ENCODE data around the gene KIAA0586. TPM values are rescaled to one million over a fixed set of nuclear protein-coding genes. Genes with fewer than 3 reads are reported as not detected.

The KIAA0586 gene
- polyA plus RNA-seq, 2 of the 4 experiments (the other 2 are of a cell fraction): 10.6 to 22.2 TPM

- Histone ChIP-seq H3K4me3 (no peak overlapping the region), H3K4me2 (no peak overlapping the region), H3K4me1 (peaks cover 22% of the 10 kb centered on the region), H3K27ac (no peak overlapping the region), H3K9me3 (no peaks in the 10 kb centered on the region)
- TF ChIP-seq NFE2L2 (conservative IDR thresholded peaks at IDR 0.05; ENCODE audit: low read length) (no peak), EHF (CRISPR knock-in tag; IDR thresholded peaks at IDR 0.05) (no peak), USF2 (IDR thresholded peaks at IDR 0.05) (no peak), HOXB13 (CRISPR knock-in tag; IDR thresholded peaks at IDR 0.05; ENCODE audit: low read depth) (no peak), EP300 (IDR thresholded peaks at IDR 0.05) (no peak), MAZ (IDR thresholded peaks at IDR 0.05; ENCODE audit: borderline replicate concordance, low read depth, low read length) (no peak), TFCP2L1 (CRISPR knock-in tag; IDR thresholded peaks at IDR 0.05) (no peak), RFX5 (IDR thresholded peaks at IDR 0.05) (no peak)
- 79% methylated on average over 2 of the region's 2 CpGs for WGBS (ENCODE audit: missing lambda C conversion rate)
- DNase-seq (ENCODE audit: low read depth in 1 of 2, low spot score in 1 of 2) (no peak), FAIRE-seq (no peak), ATAC-seq (no peak)
- ChIA-PET POLR2A (no interaction called here), CTCF (no interaction called here)
Measured at GRCh38 chr14:58460772-58461171, 33.3 kb downstream of the KIAA0586 start.

- WGBS (ENCODE audit: missing lambda C conversion rate): 100% methylated on average over 2 of the region's 2 CpGs
- H3K9me3 ChIP-seq: no peaks in the 10 kb centered on the region
- no peak overlapping the region for H3K4me3 ChIP-seq
- ATAC-seq (no peak), FAIRE-seq (no peak), DNase-seq (ENCODE audit: low read depth in 1 of 2, low spot score in 1 of 2) (no peak)
- H3K27ac ChIP-seq: no peak overlapping the region
- peaks cover 20% of the 10 kb centered on the region for H3K4me1 ChIP-seq
- ChIA-PET CTCF (interaction anchor here (1.1 to 1.2 kb wide), 2 partner anchors 11 to 38 kb away, joined by 3 read pairs; no protein-coding TSS in a partner anchor), POLR2A (interaction anchor here (1.1 kb wide), 1 partner anchor 36 kb away, joined by 3 read pairs; the partner anchor contains the start of genes KIAA0586 and TIMM9)
- TF ChIP-seq JUN (IDR thresholded peaks at IDR 0.05) (no peak), FOSL2 (IDR thresholded peaks at IDR 0.05) (no peak), FOSL2 (CRISPR knock-in tag; IDR thresholded peaks at IDR 0.05) (no peak), HDAC2 (IDR thresholded peaks at IDR 0.05) (no peak), RAD21 (conservative IDR thresholded peaks at IDR 0.05 in 1 of 2, IDR thresholded peaks at IDR 0.05 in 1 of 2) (no peak), EHMT2 (IDR thresholded peaks at IDR 0.05; ENCODE audit: low read depth) (no peak), BHLHE40 (IDR thresholded peaks at IDR 0.05; ENCODE audit: low read depth, low read length) (no peak)
- TF ChIP-seq, protein P1, sequence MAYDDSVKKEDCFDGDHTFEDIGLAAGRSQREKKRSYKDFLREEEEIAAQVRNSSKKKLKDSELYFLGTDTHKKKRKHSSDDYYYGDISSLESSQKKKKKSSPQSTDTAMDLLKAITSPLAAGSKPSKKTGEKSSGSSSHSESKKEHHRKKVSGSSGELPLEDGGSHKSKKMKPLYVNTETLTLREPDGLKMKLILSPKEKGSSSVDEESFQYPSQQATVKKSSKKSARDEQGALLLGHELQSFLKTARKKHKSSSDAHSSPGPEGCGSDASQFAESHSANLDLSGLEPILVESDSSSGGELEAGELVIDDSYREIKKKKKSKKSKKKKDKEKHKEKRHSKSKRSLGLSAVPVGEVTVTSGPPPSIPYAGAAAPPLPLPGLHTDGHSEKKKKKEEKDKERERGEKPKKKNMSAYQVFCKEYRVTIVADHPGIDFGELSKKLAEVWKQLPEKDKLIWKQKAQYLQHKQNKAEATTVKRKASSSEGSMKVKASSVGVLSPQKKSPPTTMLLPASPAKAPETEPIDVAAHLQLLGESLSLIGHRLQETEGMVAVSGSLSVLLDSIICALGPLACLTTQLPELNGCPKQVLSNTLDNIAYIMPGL (CRISPR knock-in tag; IDR thresholded peaks at IDR 0.05; ENCODE audit: borderline replicate concordance): no peak
- TF ChIP-seq, protein P2, sequence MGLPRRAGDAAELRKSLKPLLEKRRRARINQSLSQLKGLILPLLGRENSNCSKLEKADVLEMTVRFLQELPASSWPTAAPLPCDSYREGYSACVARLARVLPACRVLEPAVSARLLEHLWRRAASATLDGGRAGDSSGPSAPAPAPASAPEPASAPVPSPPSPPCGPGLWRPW (IDR thresholded peaks at IDR 0.05): no peak
- no peak overlapping the region for H3K4me2 ChIP-seq
Measured at GRCh38 chr14:58463147-58463546, 35.6 kb downstream of the KIAA0586 start.

DNA sequence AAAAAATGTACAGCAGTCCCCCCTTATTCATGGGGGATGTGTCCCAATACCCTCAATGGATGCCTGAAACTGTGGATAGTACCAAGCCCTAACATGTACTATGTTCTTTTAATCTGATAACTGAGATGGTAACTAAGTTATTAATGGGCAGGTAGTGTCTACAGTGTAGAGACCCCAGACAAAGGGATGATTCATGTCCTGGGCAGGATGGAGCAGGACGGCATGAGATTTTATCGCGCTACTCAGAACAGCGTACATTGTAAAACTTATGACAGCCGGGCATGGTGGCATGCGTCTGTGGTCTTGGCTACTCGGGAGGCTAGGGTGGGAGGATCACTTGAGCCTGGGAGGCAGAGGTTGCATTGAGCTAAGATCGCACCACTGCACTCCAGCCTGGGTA, 37.1 kb downstream of the KIAA0586 start:
- Histone ChIP-seq H3K9me3 (no peaks in the 10 kb centered on the region), H3K27ac (no peak overlapping the region), H3K4me3 (no peak overlapping the region), H3K4me1 (peaks cover 20% of the 10 kb centered on the region), H3K4me2 (no peak overlapping the region)
- DNase-seq (ENCODE audit: low read depth in 1 of 2, low spot score in 1 of 2) (no peak), ATAC-seq (no peak), FAIRE-seq (no peak)
- ChIA-PET CTCF (interaction anchor here (0.7 kb wide), 1 partner anchor 9 kb away, joined by 3 read pairs; no protein-coding TSS in a partner anchor), POLR2A (no interaction called here)
- 93% methylated on average over 8 of the region's 8 CpGs for WGBS (ENCODE audit: missing lambda C conversion rate)
- TF ChIP-seq SREBF2 (IDR thresholded peaks at IDR 0.05) (no peak), FOSL2 (IDR thresholded peaks at IDR 0.05) (no peak), FOSL2 (CRISPR knock-in tag; IDR thresholded peaks at IDR 0.05) (no peak), JUN (IDR thresholded peaks at IDR 0.05) (no peak), MAFK (IDR thresholded peaks at IDR 0.05; ENCODE audit: partially characterized antibody) (no peak), POLR2A (IDR thresholded peaks at IDR 0.05; ENCODE audit: low read length) (no peak), CBX2 (IDR thresholded peaks at IDR 0.05; ENCODE audit: borderline replicate concordance, low read depth) (no peak), EP300 (IDR thresholded peaks at IDR 0.05) (no peak), SMC3 (IDR thresholded peaks at IDR 0.05) (no peak), FOSB (CRISPR knock-in tag; IDR thresholded peaks at IDR 0.05) (no peak), CBX8 (IDR thresholded peaks at IDR 0.05) (no peak), CEBPB (IDR thresholded peaks at IDR 0.05) (no peak), RAD21 (conservative IDR thresholded peaks at IDR 0.05 in 1 of 2, IDR thresholded peaks at IDR 0.05 in 1 of 2) (no peak), MAX (IDR thresholded peaks at IDR 0.05) (no peak)
- TF ChIP-seq, protein P3, sequence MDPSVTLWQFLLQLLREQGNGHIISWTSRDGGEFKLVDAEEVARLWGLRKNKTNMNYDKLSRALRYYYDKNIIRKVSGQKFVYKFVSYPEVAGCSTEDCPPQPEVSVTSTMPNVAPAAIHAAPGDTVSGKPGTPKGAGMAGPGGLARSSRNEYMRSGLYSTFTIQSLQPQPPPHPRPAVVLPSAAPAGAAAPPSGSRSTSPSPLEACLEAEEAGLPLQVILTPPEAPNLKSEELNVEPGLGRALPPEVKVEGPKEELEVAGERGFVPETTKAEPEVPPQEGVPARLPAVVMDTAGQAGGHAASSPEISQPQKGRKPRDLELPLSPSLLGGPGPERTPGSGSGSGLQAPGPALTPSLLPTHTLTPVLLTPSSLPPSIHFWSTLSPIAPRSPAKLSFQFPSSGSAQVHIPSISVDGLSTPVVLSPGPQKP (IDR thresholded peaks at IDR 0.05; ENCODE audit: low read depth, low read length): no peak
- TF ChIP-seq, protein P4, sequence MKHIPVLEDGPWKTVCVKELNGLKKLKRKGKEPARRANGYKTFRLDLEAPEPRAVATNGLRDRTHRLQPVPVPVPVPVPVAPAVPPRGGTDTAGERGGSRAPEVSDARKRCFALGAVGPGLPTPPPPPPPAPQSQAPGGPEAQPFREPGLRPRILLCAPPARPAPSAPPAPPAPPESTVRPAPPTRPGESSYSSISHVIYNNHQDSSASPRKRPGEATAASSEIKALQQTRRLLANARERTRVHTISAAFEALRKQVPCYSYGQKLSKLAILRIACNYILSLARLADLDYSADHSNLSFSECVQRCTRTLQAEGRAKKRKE (CRISPR knock-in tag; IDR thresholded peaks at IDR 0.05; ENCODE audit: low read depth): no peak

Data from A549 (cell line).